CD4-positive, alpha-beta memory T cell (primary cell): ENCODE results near the gene GASK1A. TPM values are rescaled to one million over a fixed set of nuclear protein-coding genes. Genes with fewer than 3 reads are reported as not detected.

Experiments
- CTCF ChIA-PET: fragments of 350-600 bp; sonication (Branson Sonifier 250); formaldehyde crosslinking; loops from one replicate; lab custom pipeline; 2021; ENCODE audit warnings: inconsistent platforms; ENCODE audit not compliant: partially characterized antibody; lab: Charles Lee
- POLR2A ChIA-PET: fragments of 350-600 bp; sonication (Branson Sonifier 250); formaldehyde crosslinking; loops from one replicate; lab custom pipeline; 2021; ENCODE audit not compliant: partially characterized antibody; lab: Charles Lee
- DNase-seq, 5 donors: peaks; one replicate each; pipeline versions ENCODE4 v3.0.0 to v3.0.0-alpha.2; 2020 to 2022; ENCODE audit warnings: mixed read lengths in 1 of 5
- H3K27ac ChIP-seq: one replicate; pipeline ENCODE4 v1.7.0; 2013; ENCODE audit warnings: low read depth, low read length
- H3K27me3 ChIP-seq: 2 replicates; pipeline ENCODE4 v1.7.0; 2013; ENCODE audit warnings: mild to moderate bottlenecking, low read length, moderate library complexity; ENCODE audit not compliant: insufficient read depth
- H3K36me3 ChIP-seq: 2 replicates; pipeline ENCODE4 v1.7.0; 2013; ENCODE audit warnings: mild to moderate bottlenecking, low read length, moderate library complexity; ENCODE audit not compliant: insufficient read depth
- H3K4me1 ChIP-seq: 2 replicates; pipeline ENCODE4 v1.7.0; 2013; ENCODE audit warnings: mild to moderate bottlenecking, low read length, moderate library complexity; ENCODE audit not compliant: insufficient read depth
- H3K4me3 ChIP-seq, 2 donors: one replicate each; pipeline ENCODE4 v1.7.0; 2013; ENCODE audit warnings: low read length in 2 of 2, mild to moderate bottlenecking in 1 of 2
- H3K9me3 ChIP-seq, 2 donors: one replicate each; pipeline ENCODE4 v1.7.0; 2013; ENCODE audit warnings: low read length in 2 of 2, control low read depth in 1 of 2; ENCODE audit not compliant: control insufficient read depth in 1 of 2
- H3K27ac Mint-ChIP-seq, 7 donors: one replicate each; pipeline ENCODE4 v1.8.0; 2020 to 2021; ENCODE audit warnings: mixed read lengths in 7 of 7, mild to moderate bottlenecking in 6 of 7, inconsistent platforms in 3 of 7, moderate library complexity in 3 of 7
- H3K27me3 Mint-ChIP-seq, 2 donors: one replicate each; pipeline ENCODE4 v1.8.0; 2020 to 2021; ENCODE audit warnings: mixed read lengths in 2 of 2
- H3K36me3 Mint-ChIP-seq, 2 donors: one replicate each; pipeline ENCODE4 v1.8.0; 2020 to 2021; ENCODE audit warnings: mixed read lengths in 2 of 2, inconsistent platforms in 1 of 2, mild to moderate bottlenecking in 1 of 2
- H3K4me1 Mint-ChIP-seq, 4 donors: one replicate each; pipeline ENCODE4 v1.8.0; 2020 to 2021; ENCODE audit warnings: mixed read lengths in 4 of 4, mild to moderate bottlenecking in 1 of 4
- H3K4me3 Mint-ChIP-seq, 8 donors: one replicate each; pipeline ENCODE4 v1.8.0; 2020 to 2021; ENCODE audit warnings: mixed read lengths in 8 of 8, mild to moderate bottlenecking in 7 of 8, moderate library complexity in 6 of 8, inconsistent platforms in 3 of 8
- H3K9me3 Mint-ChIP-seq, 8 donors: one replicate each; pipeline ENCODE4 v1.8.0; 2020 to 2021; ENCODE audit warnings: mixed read lengths in 8 of 8, mild to moderate bottlenecking in 5 of 8, inconsistent platforms in 3 of 8, moderate library complexity in 1 of 8
- intact Hi-C: fragments of 100-400 bp; cut with micrococcal nuclease; formaldehyde crosslinking; loops from one replicate; pipeline ENCODE4 v1.15.1; 2023
- polyA plus RNA-seq, 2 donors: library from polyadenylated mRNA; unstranded; fragments of 300-500 nt; fragmentation: Illumina TruSeq; gene quantifications; one replicate each; pipeline ENCODE4 v1.2.3, GENCODE V29; 2021
- total RNA-seq, 2 experiments: library from RNA; stranded (reverse); gene quantifications; one replicate each; pipeline ENCODE4 v1.2.3, GENCODE V29; 2021

The GASK1A gene
- total and polyA plus RNA-seq, 4 experiments from 2014 or later = not detected

GRCh38 chr3:43076857-43077256, 97.7 kb downstream of the GASK1A start:
- Mint-ChIP-seq H3K36me3 (peaks cover 38% of the 10 kb centered on the region in 2 donors), H3K27ac (peak overlapping the region in 1 of 7 donors; percentile 7), H3K4me3 (no peak overlapping the region), H3K9me3 (peaks cover 0 to 5% (median 0%) of the 10 kb centered on the region in 8 donors), H3K27me3 (no peaks in the 10 kb centered on the region), H3K4me1 (peaks cover 0 to 6% (median 0%) of the 10 kb centered on the region in 4 donors)
- H3K27ac ChIP-seq = no peak overlapping the region
- H3K9me3 ChIP-seq = no peaks in the 10 kb centered on the region
- DNase-seq = no peak
- H3K27me3 ChIP-seq = no peaks in the 10 kb centered on the region
- H3K4me1 ChIP-seq = no peaks in the 10 kb centered on the region
- intact Hi-C loops = no loop called here
- ChIA-PET POLR2A (no interaction called here), CTCF (interaction anchor here (4.1 kb wide), 1 partner anchor 115 kb away, joined by 17 read pairs; no protein-coding TSS in a partner anchor)
- H3K36me3 ChIP-seq = no peaks in the 10 kb centered on the region
- no peak overlapping the region for H3K4me3 ChIP-seq

- intact Hi-C loops = no loop called here
- no peak for DNase-seq
- H3K4me1 ChIP-seq = no peaks in the 10 kb centered on the region
- POLR2A ChIA-PET = no interaction called here
- H3K27ac Mint-ChIP-seq = no peak overlapping the region
- no peak overlapping the region for H3K27ac ChIP-seq
- H3K36me3 Mint-ChIP-seq = peaks cover 40 to 42% of the 10 kb centered on the region in 2 donors
- H3K27me3 ChIP-seq = no peaks in the 10 kb centered on the region
- CTCF ChIA-PET = interaction anchor here (4.1 kb wide), 1 partner anchor 115 kb away, joined by 17 read pairs; no protein-coding TSS in a partner anchor
- H3K36me3 ChIP-seq = no peaks in the 10 kb centered on the region
- peaks cover 0 to 6% (median 1%) of the 10 kb centered on the region in 8 donors for H3K9me3 Mint-ChIP-seq
- no peaks in the 10 kb centered on the region for H3K27me3 Mint-ChIP-seq
- no peak overlapping the region for H3K4me3 ChIP-seq
- H3K4me1 Mint-ChIP-seq = peaks cover 0 to 6% (median 0%) of the 10 kb centered on the region in 4 donors
- no peak overlapping the region for H3K4me3 Mint-ChIP-seq
- no peaks in the 10 kb centered on the region for H3K9me3 ChIP-seq
Measured at GRCh38 chr3:43077261-43077660, 98.2 kb downstream of the GASK1A start.

GRCh38 chr3:43077707-43078106, 98.6 kb downstream of the GASK1A start:
- Histone ChIP-seq H3K4me1 (no peaks in the 10 kb centered on the region), H3K27me3 (no peaks in the 10 kb centered on the region), H3K27ac (no peak overlapping the region), H3K4me3 (no peak overlapping the region), H3K9me3 (no peaks in the 10 kb centered on the region), H3K36me3 (no peaks in the 10 kb centered on the region)
- Mint-ChIP-seq H3K4me1 (peaks cover 0 to 6% (median 0%) of the 10 kb centered on the region in 4 donors), H3K27me3 (no peaks in the 10 kb centered on the region), H3K27ac (no peak overlapping the region), H3K4me3 (no peak overlapping the region), H3K9me3 (peaks cover 0 to 10% (median 5%) of the 10 kb centered on the region in 8 donors), H3K36me3 (peaks cover 45 to 46% of the 10 kb centered on the region in 2 donors)
- no peak for DNase-seq
- ChIA-PET CTCF (interaction anchor here (4.1 kb wide), 1 partner anchor 116 kb away, joined by 17 read pairs; no protein-coding TSS in a partner anchor), POLR2A (no interaction called here)
- intact Hi-C loops = no loop called here

- Mint-ChIP-seq H3K9me3 (peaks cover 0 to 18% (median 7%) of the 10 kb centered on the region in 8 donors), H3K27ac (no peak overlapping the region), H3K4me1 (peaks cover 0 to 2% (median 0%) of the 10 kb centered on the region in 4 donors), H3K36me3 (peaks cover 56 to 64% of the 10 kb centered on the region in 2 donors), H3K4me3 (no peak overlapping the region), H3K27me3 (no peaks in the 10 kb centered on the region)
- Histone ChIP-seq H3K27ac (no peak overlapping the region), H3K9me3 (no peaks in the 10 kb centered on the region), H3K36me3 (no peaks in the 10 kb centered on the region), H3K4me1 (no peaks in the 10 kb centered on the region), H3K27me3 (no peaks in the 10 kb centered on the region), H3K4me3 (no peak overlapping the region)
- ChIA-PET CTCF (no interaction called here), POLR2A (no interaction called here)
- intact Hi-C loops = no loop called here
- no peak for DNase-seq
Measured at GRCh38 chr3:43079536-43080332, 100.6 kb downstream of the GASK1A start.

- Histone ChIP-seq H3K27me3 (no peaks in the 10 kb centered on the region), H3K4me1 (no peaks in the 10 kb centered on the region), H3K9me3 (no peaks in the 10 kb centered on the region), H3K27ac (no peak overlapping the region), H3K36me3 (no peaks in the 10 kb centered on the region), H3K4me3 (no peak overlapping the region)
- H3K27me3 Mint-ChIP-seq = no peaks in the 10 kb centered on the region
- peaks cover 56 to 75% of the 10 kb centered on the region in 2 donors for H3K36me3 Mint-ChIP-seq
- H3K9me3 Mint-ChIP-seq = peaks cover 0 to 18% (median 7%) of the 10 kb centered on the region in 8 donors
- H3K27ac Mint-ChIP-seq = no peak overlapping the region
- intact Hi-C loops = no loop called here
- POLR2A ChIA-PET = no interaction called here
- H3K4me3 Mint-ChIP-seq = no peak overlapping the region
- no peaks in the 10 kb centered on the region for H3K4me1 Mint-ChIP-seq
- CTCF ChIA-PET = no interaction called here
- DNase-seq = no peak
Measured at GRCh38 chr3:43080726-43081568, 101.8 kb downstream of the GASK1A start.

DNA sequence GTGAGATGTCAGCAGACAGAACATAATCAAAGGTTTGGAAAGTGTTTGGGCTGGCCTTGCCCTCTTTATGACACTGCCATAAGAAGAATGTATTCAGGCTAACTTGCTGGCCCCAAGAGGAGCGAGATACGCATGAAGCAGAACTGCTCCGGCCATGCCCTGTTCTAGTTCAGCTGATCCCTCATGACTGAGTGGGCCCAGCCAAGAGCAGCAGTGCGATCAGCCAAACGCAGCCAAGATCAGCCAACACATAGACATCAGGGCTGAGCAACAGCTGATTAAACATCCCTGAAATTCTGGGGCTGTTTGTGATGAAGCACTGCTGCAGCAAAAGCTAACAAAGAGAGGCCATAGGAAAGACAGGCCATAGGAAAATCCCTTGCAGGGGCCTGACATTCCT, 102.7 kb downstream of the GASK1A start:
- Mint-ChIP-seq H3K27me3 (no peaks in the 10 kb centered on the region), H3K9me3 (peaks cover 0 to 18% (median 7%) of the 10 kb centered on the region in 8 donors), H3K27ac (no peak overlapping the region), H3K4me1 (peaks cover 0 to under 1% (median 0%) of the 10 kb centered on the region in 4 donors), H3K36me3 (peaks cover 56 to 76% of the 10 kb centered on the region in 2 donors), H3K4me3 (no peak overlapping the region)
- no peaks in the 10 kb centered on the region for H3K27me3 ChIP-seq
- no peak overlapping the region for H3K4me3 ChIP-seq
- no peak overlapping the region for H3K27ac ChIP-seq
- intact Hi-C loops = no loop called here
- no peaks in the 10 kb centered on the region for H3K36me3 ChIP-seq
- no peaks in the 10 kb centered on the region for H3K9me3 ChIP-seq
- POLR2A ChIA-PET = no interaction called here
- CTCF ChIA-PET = no interaction called here
- H3K4me1 ChIP-seq = no peaks in the 10 kb centered on the region
- DNase-seq = no peak

GRCh38 chr3:43082457-43082856, 103.3 kb downstream of the GASK1A start:
- Histone ChIP-seq H3K4me3 (no peak overlapping the region), H3K27ac (no peak overlapping the region), H3K9me3 (no peaks in the 10 kb centered on the region), H3K36me3 (no peaks in the 10 kb centered on the region), H3K27me3 (no peaks in the 10 kb centered on the region), H3K4me1 (no peaks in the 10 kb centered on the region)
- peaks cover 0 to 18% (median 7%) of the 10 kb centered on the region in 8 donors for H3K9me3 Mint-ChIP-seq
- peaks cover 52 to 76% of the 10 kb centered on the region in 2 donors for H3K36me3 Mint-ChIP-seq
- POLR2A ChIA-PET = no interaction called here
- CTCF ChIA-PET = no interaction called here
- H3K27me3 Mint-ChIP-seq = no peaks in the 10 kb centered on the region
- H3K4me3 Mint-ChIP-seq = no peak overlapping the region
- DNase-seq = no peak
- intact Hi-C loops = no loop called here
- peaks cover 0 to 2% (median 0%) of the 10 kb centered on the region in 4 donors for H3K4me1 Mint-ChIP-seq
- H3K27ac Mint-ChIP-seq = no peak overlapping the region
